K562 (cell line): ENCODE results near the gene KRTAP4-7. TPM values are rescaled to one million over a fixed set of nuclear protein-coding genes. Genes with fewer than 3 reads are reported as not detected.

Experiments used
- ATAC-seq: fragments of 200-7000 bp; cut with Tn5 transposase; 3 replicates; pipeline ENCODE4 v1.9.1; 2020; ENCODE audit warnings: moderate library complexity
- BruUV-seq: library from RNA; stranded (reverse); fragments of 400-500 nt; replicated peaks from 2 replicates; lab custom pipeline; 2021; lab: Mats Ljungman, UMichigan
- CTCF ChIA-PET: fragments of 300-600 bp; formaldehyde crosslinking; extraction: SDS; loops from one replicate; lab custom pipeline; 2021; ENCODE audit warnings: low intra/inter-chr PET ratio; lab: Yijun Ruan, JAX
- POLR2A ChIA-PET: fragments of 300-600, 350-650 bp; sonication (Branson Sonifier 250); formaldehyde crosslinking; extraction: SDS; loops from one replicate; lab custom pipeline; 2021; ENCODE audit warnings: antibody characterized with exemption, inconsistent platforms; lab: Yijun Ruan, JAX
- DNase-seq, 4 experiments: peaks; one replicate each; pipeline versions ENCODE4 v3.0.0 to v3.0.0-alpha.2; 2011 to 2018; ENCODE audit warnings: low spot score in 3 of 4, mixed read lengths in 3 of 4; ENCODE audit errors: extremely low read depth in 1 of 4
- FAIRE-seq: peaks from 2 replicates; lab custom pipeline; 2011; peaks lifted over from hg19 to GRCh38; lab: Jason Lieb, UNC
- H2AFZ ChIP-seq: 2 replicates; pipeline ENCODE4 v1.6.0; 2011; ENCODE audit warnings: low read depth, low read length, control low read depth, inconsistent platforms
- H3K27ac ChIP-seq: fragments of 200-600 bp; 3 replicates; pipeline ENCODE4 v1.8.0; 2011; ENCODE audit warnings: low read depth, mild to moderate bottlenecking, control low read depth, inconsistent platforms, low read length, moderate library complexity, mixed read lengths; ENCODE audit errors: extremely low read depth
- H3K27me3 ChIP-seq, 2 experiments: fragments of 300-600 bp in 1 of 2; 2 replicates in 1 of 2; 3 replicates in 1 of 2; pipeline versions ENCODE4 v1.6.0 to v1.8.0; 2011; ENCODE audit warnings: inconsistent platforms in 2 of 2, low read length in 2 of 2, mild to moderate bottlenecking in 1 of 2, mixed read lengths in 1 of 2, moderate library complexity in 1 of 2; ENCODE audit not compliant: control insufficient read depth in 2 of 2, insufficient read depth in 2 of 2
- H3K36me3 ChIP-seq: fragments of 300-600 bp; 3 replicates; pipeline ENCODE4 v1.8.0; 2011; ENCODE audit warnings: mild to moderate bottlenecking, low read length, inconsistent platforms; ENCODE audit not compliant: control insufficient read depth, insufficient read depth
- H3K4me1 ChIP-seq, 2 experiments: fragments of 200-600 bp in 1 of 2; replicated peaks in 1 of 2; 2 replicates in 1 of 2; 3 replicates in 1 of 2; pipeline versions ENCODE4 v1.5.1 to v1.8.0; 2011; ENCODE audit warnings: inconsistent platforms in 2 of 2, low read length in 2 of 2, mild to moderate bottlenecking in 1 of 2, mixed read lengths in 1 of 2, moderate library complexity in 1 of 2; ENCODE audit not compliant: control insufficient read depth in 2 of 2, insufficient read depth in 2 of 2
- H3K4me2 ChIP-seq: 2 replicates; pipeline ENCODE4 v1.6.1; 2011; ENCODE audit warnings: low read length, control low read depth, inconsistent platforms, mixed read lengths; ENCODE audit not compliant: insufficient read depth
- H3K4me3 ChIP-seq: fragments of 200-600 bp; sonication (generic), shearing (Covaris generic); 2 replicates; pipeline ENCODE4 v1.5.1; 2016; ENCODE audit warnings: control low read depth, inconsistent platforms
- H3K79me2 ChIP-seq: fragments of 200-600 bp; 3 replicates; pipeline ENCODE4 v1.8.0; 2011; ENCODE audit warnings: low read length, inconsistent platforms; ENCODE audit not compliant: control insufficient read depth, insufficient read depth
- H3K9ac ChIP-seq, 2 experiments: 2 replicates each; pipeline versions ENCODE4 v1.6.0 to v1.6.1; 2011; ENCODE audit warnings: low read depth in 2 of 2, low read length in 2 of 2, control low read depth in 1 of 2, inconsistent platforms in 1 of 2, mild to moderate bottlenecking in 1 of 2, mixed read lengths in 1 of 2; ENCODE audit not compliant: insufficient read depth in 1 of 2
- H3K9me1 ChIP-seq: one replicate; pipeline ENCODE4 v1.6.0; 2011; ENCODE audit warnings: inconsistent platforms, mild to moderate bottlenecking, low read length, moderate library complexity; ENCODE audit not compliant: control insufficient read depth, insufficient read depth
- H3K9me3 ChIP-seq: replicated peaks from 2 replicates; pipeline ENCODE4 v1.5.1; 2011; ENCODE audit warnings: low read depth, low read length, inconsistent platforms; ENCODE audit not compliant: control insufficient read depth, insufficient read depth
- H4K20me1 ChIP-seq: replicated peaks from 2 replicates; pipeline ENCODE4 v1.6.1; 2011; ENCODE audit warnings: low read length, inconsistent platforms, mixed read lengths; ENCODE audit not compliant: control insufficient read depth, insufficient read depth
- ATF6 ChIP-seq: sonication (generic); formaldehyde crosslinking; IDR thresholded peaks from 2 replicates; pipeline ENCODE4 v1.4.0; 2020; ENCODE audit warnings: mild to moderate bottlenecking, missing genetic modification reagents
- ATF7 ChIP-seq: fragments of 450-650 bp; IDR thresholded peaks from 2 replicates; pipeline ENCODE4 v1.7.1; 2014; ENCODE audit warnings: mild to moderate bottlenecking, moderate library complexity
- MBD1 ChIP-seq: fragments of 250-450 bp; sonication (Bioruptor Pico); IDR thresholded peaks from 2 replicates; pipeline ENCODE4 v1.8.0; 2022; ENCODE audit warnings: inconsistent platforms
- TBL1XR1 ChIP-seq, 2 experiments: IDR thresholded peaks; 2 replicates each; pipeline ENCODE4 v1.6.1; 2012; ENCODE audit warnings: improper control_type of control experiment in 2 of 2, low read length in 2 of 2, mild to moderate bottlenecking in 1 of 2
- TRIM28 ChIP-seq: fragments of 450-650 bp; IDR thresholded peaks from 2 replicates; pipeline ENCODE4 v1.6.1; 2017
- ZNF316 ChIP-seq: fragments of 450-650 bp; IDR thresholded peaks from 2 replicates; pipeline ENCODE4 v1.6.1; 2016
- WGBS: fragments of 100-300 bp; shearing (Covaris generic); methylation state at CpG from one replicate; pipeline ENCODE4 v1.1.6; 2016; ENCODE audit warnings: low coverage, mixed read lengths; ENCODE audit not compliant: insufficient coverage; ENCODE audit errors: missing lambda C conversion rate; 5-methylcytosine and 5-hydroxymethylcytosine counted together
- in situ Hi-C: fragments of 300-500 bp; cut with MboI; formaldehyde crosslinking; loops from 4 replicates; pipeline ENCODE4 v1.15.0; 2018; ENCODE audit warnings: inconsistent platforms, mixed read lengths
- intact Hi-C: fragments of 100-400 bp; cut with micrococcal nuclease; formaldehyde crosslinking; loops from 2 replicates; pipeline ENCODE4 v1.14.2; 2022
- polyA plus RNA-seq, 8 experiments: library from polyadenylated mRNA; depleted of rRNA in 4 of 8; stranded (reverse) in 5 of 8; unstranded in 3 of 8; fragments of >200 nt; fragmentation: Nextera tagmentation in 2 of 8; fragmentation: Illumina TruSeq in 1 of 8; extraction: Ambion mirVana in 2 of 8; extraction: Trizol in 1 of 8; gene quantifications; 2 replicates each; pipeline versions ENCODE4 v1.2.1 to v1.2.3, GENCODE V29; 2011 to 2014; ENCODE audit warnings: inconsistent platforms in 1 of 8, missing spikeins in 1 of 8
- total RNA-seq, 7 experiments: library from RNA; depleted of rRNA in 6 of 7; stranded (reverse); fragments of >200 nt in 6 of 7; fragmentation: Illumina TruSeq in 2 of 7; extraction: Trizol in 2 of 7; gene quantifications; 2 replicates each; pipeline versions ENCODE4 v1.2.1 to v1.2.3, GENCODE V29; 2011 to 2021; ENCODE audit warnings: low replicate concordance in 1 of 7

KRTAP4-7 gene
- total and polyA plus RNA-seq, 9 of the 15 experiments (the other 6 are each of a cell fraction or from before 2014, with no cell fraction given): not detected

GRCh38 chr17:41111151-41111885, 27.4 kb downstream of the KRTAP4-7 start:
- Histone ChIP-seq H3K27me3 (no peaks in the 10 kb centered on the region), H3K79me2 (no peaks in the 10 kb centered on the region), H4K20me1 (no peaks in the 10 kb centered on the region), H3K9ac (no peak overlapping the region), H3K9me3 (no peaks in the 10 kb centered on the region), H3K4me1 (no peaks in the 10 kb centered on the region), H3K9me1 (no peaks in the 10 kb centered on the region), H3K4me3 (no peak overlapping the region), H3K4me2 (no peak overlapping the region), H3K27ac (no peak overlapping the region), H3K36me3 (no peaks in the 10 kb centered on the region), H2AFZ (no peak overlapping the region)
- TF ChIP-seq ATF6: no peak
- peak; percentile 59 for TF ChIP-seq ZNF316
- TF ChIP-seq ATF7: no peak
- TF ChIP-seq MBD1 (CRISPR knock-in tag): no peak
- no peak for TF ChIP-seq TBL1XR1 (IDR thresholded peaks at IDR 0.05; ENCODE audit: low read length in 2 of 2)
- no peak for TF ChIP-seq TRIM28
- FAIRE-seq (no peak), ATAC-seq (no peak), DNase-seq (no peak)
- intact Hi-C loops: no loop called here
- no TSS peak for BruUV-seq
- ChIA-PET CTCF (no interaction called here), POLR2A (interaction anchor here (0.6 to 1.1 kb wide), 3 partner anchors 29 to 170 kb away, joined by 3 to 4 read pairs (median 3); partner anchors contain the start of gene KRTAP4-6)
- 0% methylated on average over 2 of the region's 2 CpGs for WGBS
- in situ Hi-C loops: no loop called here
